H1 (cell line): ENCODE results near the gene ANAPC2.

Experiments
- CBX5 ChIP-seq: fragments of 300-800, 300-1000 bp; sonication (generic); IDR thresholded peaks from 2 replicates; pipeline ENCODE4 v1.7.1; 2016; ENCODE audit warnings: antibody characterized with exemption, low read length, low read depth
- CTCF ChIP-seq, 3 experiments: IDR thresholded peaks; 1 replicate in 2 of 3; 2 replicates in 1 of 3; pipeline versions ENCODE4 v1.5.1 to v1.6.1; 2011; ENCODE audit warnings: low read length in 3 of 3, mild to moderate bottlenecking in 3 of 3, inconsistent platforms in 2 of 3, low read depth in 1 of 3, moderate library complexity in 1 of 3; ENCODE audit not compliant: insufficient read depth in 1 of 3; ENCODE audit errors: control extremely low read depth in 1 of 3
- POLR2A ChIP-seq, 2 experiments: IDR thresholded peaks; 1 replicate in 1 of 2; 2 replicates in 1 of 2; pipeline ENCODE4 v1.6.1; 2011; ENCODE audit warnings: low read depth in 2 of 2, low read length in 2 of 2, mild to moderate bottlenecking in 2 of 2; ENCODE audit errors: control extremely low read depth in 1 of 2
- ZNF274 ChIP-seq: IDR thresholded peaks from 2 replicates; pipeline ENCODE4 v1.7.0; 2012; ENCODE audit warnings: low read length, borderline replicate concordance; ENCODE audit errors: extremely low read depth

GRCh38 chr9:137232510-137232909 is 44.1 kb upstream of the ANAPC2 start:
- TF ChIP-seq CBX5, result no peak
- TF ChIP-seq POLR2A (IDR thresholded peaks at IDR 0.05; ENCODE audit: control extremely low read depth in 1 of 2, low read depth in 2 of 2, low read length in 2 of 2), result no peak
- TF ChIP-seq CTCF (IDR thresholded peaks at IDR 0.05; ENCODE audit: control extremely low read depth in 1 of 3, insufficient read depth in 1 of 3, low read depth in 1 of 3, low read length in 3 of 3), result no peak
- no peak for TF ChIP-seq ZNF274
